ENCODE measurements around the gene CCDC13.

DNA sequence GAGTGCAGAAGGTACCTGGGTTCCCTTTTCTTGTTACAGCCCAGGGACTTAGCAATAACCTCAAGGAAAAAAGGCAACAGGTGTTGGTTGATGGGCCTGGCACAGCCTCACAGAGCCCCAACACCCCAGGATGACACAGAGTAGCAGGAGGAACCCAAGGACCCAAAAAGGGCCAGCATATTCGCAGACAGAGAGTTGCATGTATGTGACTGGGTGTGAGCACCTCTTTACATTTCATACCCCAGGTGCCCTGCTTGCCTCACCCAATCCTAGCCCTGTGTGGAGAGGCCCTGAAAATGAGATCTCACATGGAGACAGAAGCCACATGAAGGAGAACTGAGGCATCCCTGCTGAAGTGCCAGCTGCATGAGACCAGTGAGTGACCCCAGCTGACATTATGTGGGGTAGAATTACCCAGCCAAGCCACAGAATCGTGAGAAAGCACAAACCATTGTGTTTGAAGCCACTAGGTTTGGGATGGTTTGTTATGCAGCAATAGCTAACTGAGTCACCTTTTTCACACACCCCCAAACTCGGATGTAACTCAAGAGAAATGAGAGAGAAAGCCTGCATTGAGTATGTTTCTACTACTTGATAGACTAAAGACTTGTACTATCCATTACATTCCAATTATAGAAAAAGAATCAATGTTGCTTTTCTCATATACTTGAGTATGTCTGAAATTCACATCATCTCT lies 44.2 kb downstream of the CCDC13 start:
- TF ChIP-seq EZH2 (IDR thresholded peaks at IDR 0.05; ENCODE audit: low read depth): no peak
- TF ChIP-seq, protein P1, sequence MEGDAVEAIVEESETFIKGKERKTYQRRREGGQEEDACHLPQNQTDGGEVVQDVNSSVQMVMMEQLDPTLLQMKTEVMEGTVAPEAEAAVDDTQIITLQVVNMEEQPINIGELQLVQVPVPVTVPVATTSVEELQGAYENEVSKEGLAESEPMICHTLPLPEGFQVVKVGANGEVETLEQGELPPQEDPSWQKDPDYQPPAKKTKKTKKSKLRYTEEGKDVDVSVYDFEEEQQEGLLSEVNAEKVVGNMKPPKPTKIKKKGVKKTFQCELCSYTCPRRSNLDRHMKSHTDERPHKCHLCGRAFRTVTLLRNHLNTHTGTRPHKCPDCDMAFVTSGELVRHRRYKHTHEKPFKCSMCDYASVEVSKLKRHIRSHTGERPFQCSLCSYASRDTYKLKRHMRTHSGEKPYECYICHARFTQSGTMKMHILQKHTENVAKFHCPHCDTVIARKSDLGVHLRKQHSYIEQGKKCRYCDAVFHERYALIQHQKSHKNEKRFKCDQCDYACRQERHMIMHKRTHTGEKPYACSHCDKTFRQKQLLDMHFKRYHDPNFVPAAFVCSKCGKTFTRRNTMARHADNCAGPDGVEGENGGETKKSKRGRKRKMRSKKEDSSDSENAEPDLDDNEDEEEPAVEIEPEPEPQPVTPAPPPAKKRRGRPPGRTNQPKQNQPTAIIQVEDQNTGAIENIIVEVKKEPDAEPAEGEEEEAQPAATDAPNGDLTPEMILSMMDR (conservative IDR thresholded peaks at IDR 0.05): no peak
